ENCODE results near the gene P2RY2.
"Not testable (repeated sequence)": the region's sequence is repeated elsewhere in the genome, so short reads cannot be mapped to it uniquely, and the experiment has no call there.

P2RY2 gene

GRCh38 chr11:73266646-73267020 is 48.6 kb downstream of the P2RY2 start:
- no peak for DNase-seq
- Histone ChIP-seq H3K4me1 (ENCODE audit: control insufficient read depth, insufficient read depth, low read length, poor library complexity, severe bottlenecking) (no peaks in the 10 kb centered on the region), H3K9me3 (ENCODE audit: control insufficient read depth, low read length) (no peaks in the 10 kb centered on the region), H3K27me3 (replicated peaks; ENCODE audit: control insufficient read depth, insufficient read depth, low read length, poor library complexity, severe bottlenecking) (peaks cover 9% of the 10 kb centered on the region), H3K27ac (ENCODE audit: insufficient read depth, low read length, poor library complexity, severe bottlenecking) (no peak overlapping the region), H3K36me3 (ENCODE audit: control insufficient read depth, insufficient read depth, low read length) (no peaks in the 10 kb centered on the region), H3K4me3 (ENCODE audit: insufficient read depth, low read depth, low read length, poor library complexity, severe bottlenecking) (no peak overlapping the region)

- Histone ChIP-seq H3K27me3 (replicated peaks; ENCODE audit: control insufficient read depth, insufficient read depth, low read length, poor library complexity, severe bottlenecking) (peaks cover 9% of the 10 kb centered on the region), H3K9me3 (ENCODE audit: control insufficient read depth, low read length) (no peaks in the 10 kb centered on the region), H3K4me1 (ENCODE audit: control insufficient read depth, insufficient read depth, low read length, poor library complexity, severe bottlenecking) (no peaks in the 10 kb centered on the region), H3K27ac (ENCODE audit: insufficient read depth, low read length, poor library complexity, severe bottlenecking) (no peak overlapping the region), H3K36me3 (ENCODE audit: control insufficient read depth, insufficient read depth, low read length) (no peaks in the 10 kb centered on the region), H3K4me3 (ENCODE audit: insufficient read depth, low read depth, low read length, poor library complexity, severe bottlenecking) (no peak overlapping the region)
- DNase-seq: no peak
Measured at GRCh38 chr11:73267122-73267846, 49.2 kb downstream of the P2RY2 start.

GRCh38 chr11:73267906-73268540 is 49.9 kb downstream of the P2RY2 start:
- Histone ChIP-seq H3K27ac (ENCODE audit: insufficient read depth, low read length, poor library complexity, severe bottlenecking) (no peak overlapping the region), H3K36me3 (ENCODE audit: control insufficient read depth, insufficient read depth, low read length) (no peaks in the 10 kb centered on the region), H3K27me3 (replicated peaks; ENCODE audit: control insufficient read depth, insufficient read depth, low read length, poor library complexity, severe bottlenecking) (peaks cover 9% of the 10 kb centered on the region), H3K4me1 (ENCODE audit: control insufficient read depth, insufficient read depth, low read length, poor library complexity, severe bottlenecking) (no peaks in the 10 kb centered on the region), H3K9me3 (ENCODE audit: control insufficient read depth, low read length) (no peaks in the 10 kb centered on the region), H3K4me3 (ENCODE audit: insufficient read depth, low read depth, low read length, poor library complexity, severe bottlenecking) (no peak overlapping the region)
- DNase-seq: no peak

GRCh38 chr11:73268671-73269271 is 50.7 kb downstream of the P2RY2 start:
- Histone ChIP-seq H3K4me3 (ENCODE audit: insufficient read depth, low read depth, low read length, poor library complexity, severe bottlenecking) (no peak overlapping the region), H3K4me1 (ENCODE audit: control insufficient read depth, insufficient read depth, low read length, poor library complexity, severe bottlenecking) (no peaks in the 10 kb centered on the region), H3K36me3 (ENCODE audit: control insufficient read depth, insufficient read depth, low read length) (no peaks in the 10 kb centered on the region), H3K27ac (ENCODE audit: insufficient read depth, low read length, poor library complexity, severe bottlenecking) (no peak overlapping the region), H3K27me3 (replicated peaks; ENCODE audit: control insufficient read depth, insufficient read depth, low read length, poor library complexity, severe bottlenecking) (peaks cover 9% of the 10 kb centered on the region), H3K9me3 (ENCODE audit: control insufficient read depth, low read length) (no peaks in the 10 kb centered on the region)
- DNase-seq: no peak

GRCh38 chr11:73269459-73270015 is 51.5 kb downstream of the P2RY2 start:
- Histone ChIP-seq H3K4me3 (ENCODE audit: insufficient read depth, low read depth, low read length, poor library complexity, severe bottlenecking) (no peak overlapping the region), H3K36me3 (ENCODE audit: control insufficient read depth, insufficient read depth, low read length) (no peaks in the 10 kb centered on the region), H3K27ac (ENCODE audit: insufficient read depth, low read length, poor library complexity, severe bottlenecking) (no peak overlapping the region), H3K27me3 (replicated peaks; ENCODE audit: control insufficient read depth, insufficient read depth, low read length, poor library complexity, severe bottlenecking) (peaks cover 5% of the 10 kb centered on the region), H3K9me3 (ENCODE audit: control insufficient read depth, low read length) (no peaks in the 10 kb centered on the region), H3K4me1 (ENCODE audit: control insufficient read depth, insufficient read depth, low read length, poor library complexity, severe bottlenecking) (no peaks in the 10 kb centered on the region)
- no peak for DNase-seq

- DNase-seq: no peak
- Histone ChIP-seq H3K27me3 (replicated peaks; ENCODE audit: control insufficient read depth, insufficient read depth, low read length, poor library complexity, severe bottlenecking) (peaks cover 4% of the 10 kb centered on the region), H3K36me3 (ENCODE audit: control insufficient read depth, insufficient read depth, low read length) (no peaks in the 10 kb centered on the region), H3K4me1 (ENCODE audit: control insufficient read depth, insufficient read depth, low read length, poor library complexity, severe bottlenecking) (no peaks in the 10 kb centered on the region), H3K27ac (ENCODE audit: insufficient read depth, low read length, poor library complexity, severe bottlenecking) (no peak overlapping the region), H3K9me3 (ENCODE audit: control insufficient read depth, low read length) (no peaks in the 10 kb centered on the region), H3K4me3 (ENCODE audit: insufficient read depth, low read depth, low read length, poor library complexity, severe bottlenecking) (no peak overlapping the region)
Measured at GRCh38 chr11:73270016-73270854, 52.2 kb downstream of the P2RY2 start.

GRCh38 chr11:73270855-73271477 is 52.9 kb downstream of the P2RY2 start:
- no peaks in the 10 kb centered on the region for H3K4me1 ChIP-seq (ENCODE audit: control insufficient read depth, insufficient read depth, low read length, poor library complexity, severe bottlenecking)
- no peak for DNase-seq

GRCh38 chr11:73271478-73271865 is 53.4 kb downstream of the P2RY2 start:
- H3K27me3 ChIP-seq (replicated peaks; ENCODE audit: control insufficient read depth, insufficient read depth, low read length, poor library complexity, severe bottlenecking); H3K36me3 ChIP-seq (ENCODE audit: control insufficient read depth, insufficient read depth, low read length); H3K27ac ChIP-seq (ENCODE audit: insufficient read depth, low read length, poor library complexity, severe bottlenecking); H3K4me3 ChIP-seq (ENCODE audit: insufficient read depth, low read depth, low read length, poor library complexity, severe bottlenecking); H3K4me1 ChIP-seq (ENCODE audit: control insufficient read depth, insufficient read depth, low read length, poor library complexity, severe bottlenecking); H3K9me3 ChIP-seq (ENCODE audit: control insufficient read depth, low read length); DNase-seq: not testable (repeated sequence)

More at GRCh38 chr11:73270855-73271477, 52.9 kb downstream of the P2RY2 start:
- Histone ChIP-seq H3K9me3 (ENCODE audit: control insufficient read depth, low read length) (no peaks in the 10 kb centered on the region), H3K36me3 (ENCODE audit: control insufficient read depth, insufficient read depth, low read length) (no peaks in the 10 kb centered on the region), H3K27ac (ENCODE audit: insufficient read depth, low read length, poor library complexity, severe bottlenecking) (no peak overlapping the region), H3K27me3 (replicated peaks; ENCODE audit: control insufficient read depth, insufficient read depth, low read length, poor library complexity, severe bottlenecking) (peaks cover 4% of the 10 kb centered on the region), H3K4me3 (ENCODE audit: insufficient read depth, low read depth, low read length, poor library complexity, severe bottlenecking) (no peak overlapping the region)

- H3K27ac ChIP-seq (ENCODE audit: insufficient read depth, low read length, poor library complexity, severe bottlenecking): no peak within 1 kb of the TSS
- no peaks in the 10 kb centered on the region for H3K36me3 ChIP-seq (ENCODE audit: control insufficient read depth, insufficient read depth, low read length)
- no peaks in the 10 kb centered on the region for H3K4me1 ChIP-seq (ENCODE audit: control insufficient read depth, insufficient read depth, low read length, poor library complexity, severe bottlenecking)
- no peak within 1 kb of the TSS for H3K4me3 ChIP-seq (ENCODE audit: insufficient read depth, low read depth, low read length, poor library complexity, severe bottlenecking)
- H3K27me3 ChIP-seq (replicated peaks; ENCODE audit: control insufficient read depth, insufficient read depth, low read length, poor library complexity, severe bottlenecking): peaks cover 4% of the 10 kb centered on the region
- no peak for DNase-seq
- H3K9me3 ChIP-seq (ENCODE audit: control insufficient read depth, low read length): no peaks in the 10 kb centered on the region
Measured at GRCh38 chr11:73271936-73272679, 54.0 kb downstream of the P2RY2 start, which contains the start of gene P2RY6. Gene P2RY6, plus strand, starts transcription at chr11:73272338. Its CDS starts 24,181 bp downstream, at chr11:73296519.
